ENCODE results near the gene SLCO2A1.

- TF ChIP-seq CTCF (IDR thresholded peaks at IDR 0.05) (no peak), ZFX (IDR thresholded peaks at IDR 0.05; ENCODE audit: borderline replicate concordance) (no peak)
Observed at GRCh38 chr3:133977568-133977967, 52.2 kb downstream of the SLCO2A1 start.

Data from 22Rv1 (cell line).